Measurements from ENCODE around the gene HYOU1. TPM values are rescaled to one million over a fixed set of nuclear protein-coding genes. Genes with fewer than 3 reads are reported as not detected.

Gene HYOU1
- polyA plus RNA-seq, 1 donor (not counting 4 experiments of a cell fraction or from before 2014, with no cell fraction given), result 119 TPM

DNA sequence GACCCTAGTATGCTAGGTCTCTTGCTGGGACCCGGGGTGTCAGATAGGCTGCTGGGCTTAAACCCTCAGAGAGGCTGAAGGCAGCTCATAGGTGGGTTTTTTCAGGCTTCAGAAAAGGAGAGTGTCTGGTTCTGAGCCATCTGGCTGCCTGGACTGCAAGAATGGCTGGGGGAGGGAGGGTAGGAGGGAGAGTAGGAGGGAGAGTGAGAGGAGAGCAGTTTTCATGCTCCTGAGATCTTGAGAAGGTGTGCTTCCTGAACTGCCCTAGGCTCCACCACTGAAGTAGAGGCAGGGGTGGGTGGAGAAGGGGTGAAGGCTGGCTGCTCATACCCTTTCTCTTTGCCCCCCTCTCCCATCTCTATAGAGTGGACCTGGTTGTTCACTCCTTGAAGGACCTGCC, 32.3 kb upstream of the HYOU1 start:
- no peaks in the 10 kb centered on the region for H3K9me1 ChIP-seq (ENCODE audit: control insufficient read depth, extremely low read depth, insufficient read depth, low read length)
- H3K79me2 ChIP-seq (ENCODE audit: control insufficient read depth, insufficient read depth, low read length), result peaks cover 42% of the 10 kb centered on the region
- no peak overlapping the region for H3K4me3 ChIP-seq (ENCODE audit: control insufficient read depth in 2 of 3, extremely low read depth in 1 of 3, insufficient read depth in 2 of 3, low read depth in 1 of 3, low read length in 3 of 3)
- H3K9ac ChIP-seq (ENCODE audit: control insufficient read depth, extremely low read depth, insufficient read depth, low read length), result no peak overlapping the region
- H4K20me1 ChIP-seq (ENCODE audit: control insufficient read depth, extremely low read depth, insufficient read depth, low read length), result no peaks in the 10 kb centered on the region
- H3K4me2 ChIP-seq (ENCODE audit: control insufficient read depth, extremely low read depth, insufficient read depth, low read depth, low read length), result no peak overlapping the region
- H3K36me3 ChIP-seq (ENCODE audit: control insufficient read depth in 2 of 2, extremely low read depth in 1 of 2, insufficient read depth in 2 of 2, low read length in 2 of 2), result peaks cover 24 to 25% of the 10 kb centered on the region in 2 experiments
- H3K27ac ChIP-seq (ENCODE audit: control insufficient read depth, insufficient read depth, low read length), result no peak overlapping the region
- FAIRE-seq, result no peak
- H3K4me1 ChIP-seq (ENCODE audit: control insufficient read depth, extremely low read depth, insufficient read depth, low read length), result peaks cover 36% of the 10 kb centered on the region
- TF ChIP-seq, protein P1, sequence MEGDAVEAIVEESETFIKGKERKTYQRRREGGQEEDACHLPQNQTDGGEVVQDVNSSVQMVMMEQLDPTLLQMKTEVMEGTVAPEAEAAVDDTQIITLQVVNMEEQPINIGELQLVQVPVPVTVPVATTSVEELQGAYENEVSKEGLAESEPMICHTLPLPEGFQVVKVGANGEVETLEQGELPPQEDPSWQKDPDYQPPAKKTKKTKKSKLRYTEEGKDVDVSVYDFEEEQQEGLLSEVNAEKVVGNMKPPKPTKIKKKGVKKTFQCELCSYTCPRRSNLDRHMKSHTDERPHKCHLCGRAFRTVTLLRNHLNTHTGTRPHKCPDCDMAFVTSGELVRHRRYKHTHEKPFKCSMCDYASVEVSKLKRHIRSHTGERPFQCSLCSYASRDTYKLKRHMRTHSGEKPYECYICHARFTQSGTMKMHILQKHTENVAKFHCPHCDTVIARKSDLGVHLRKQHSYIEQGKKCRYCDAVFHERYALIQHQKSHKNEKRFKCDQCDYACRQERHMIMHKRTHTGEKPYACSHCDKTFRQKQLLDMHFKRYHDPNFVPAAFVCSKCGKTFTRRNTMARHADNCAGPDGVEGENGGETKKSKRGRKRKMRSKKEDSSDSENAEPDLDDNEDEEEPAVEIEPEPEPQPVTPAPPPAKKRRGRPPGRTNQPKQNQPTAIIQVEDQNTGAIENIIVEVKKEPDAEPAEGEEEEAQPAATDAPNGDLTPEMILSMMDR (optimal IDR thresholded peaks at IDR 0.05 in 1 of 3, IDR thresholded peaks at IDR 0.05 in 1 of 3, conservative IDR thresholded peaks at IDR 0.05 in 1 of 3; ENCODE audit: extremely low read depth in 1 of 3, insufficient read depth in 2 of 3, low read length in 3 of 3), result no peak
- TF ChIP-seq EZH2 (IDR thresholded peaks at IDR 0.05; ENCODE audit: low read length), result no peak
- dilution Hi-C loops (cut with MboI; ENCODE audit: extremely low pct_ligation_motif_present, low sequenced_read_pairs), result no loop called here
- no peaks in the 10 kb centered on the region for H3K9me3 ChIP-seq (ENCODE audit: control insufficient read depth, low read depth, low read length)
- no peak overlapping the region for H2AFZ ChIP-seq (ENCODE audit: control insufficient read depth, low read length)
- no peak for DNase-seq (ENCODE audit: low read depth, low spot score)
- H3K27me3 ChIP-seq (ENCODE audit: control insufficient read depth, extremely low read depth, insufficient read depth, low read length), result no peaks in the 10 kb centered on the region

DNA sequence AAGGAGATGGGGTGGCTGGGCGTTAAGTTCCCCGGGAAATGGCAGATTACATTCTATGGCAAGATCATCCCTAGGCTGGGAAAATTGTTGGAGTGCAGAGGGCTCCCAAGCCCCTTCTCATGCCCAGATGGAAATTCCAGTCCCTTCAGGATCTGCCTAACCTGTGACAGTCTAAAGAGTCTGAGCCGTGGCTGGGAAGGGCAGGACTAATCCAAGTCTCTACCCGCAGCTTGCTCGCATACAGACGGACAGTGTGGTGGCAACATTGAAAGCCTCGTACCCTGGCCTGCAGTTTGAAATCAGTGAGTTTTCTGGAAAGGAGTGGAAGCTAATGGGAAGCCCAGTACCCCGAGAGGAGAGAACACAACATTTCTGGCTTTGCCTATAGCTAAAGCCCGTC, 31.4 kb upstream of the HYOU1 start:
- dilution Hi-C loops (cut with MboI; ENCODE audit: extremely low pct_ligation_motif_present, low sequenced_read_pairs), result no loop called here
- no peaks in the 10 kb centered on the region for H4K20me1 ChIP-seq (ENCODE audit: control insufficient read depth, extremely low read depth, insufficient read depth, low read length)
- H3K27ac ChIP-seq (ENCODE audit: control insufficient read depth, insufficient read depth, low read length), result no peak overlapping the region
- H3K9me3 ChIP-seq (ENCODE audit: control insufficient read depth, low read depth, low read length), result no peaks in the 10 kb centered on the region
- FAIRE-seq, result no peak
- TF ChIP-seq, protein P1 (optimal IDR thresholded peaks at IDR 0.05 in 1 of 3, IDR thresholded peaks at IDR 0.05 in 1 of 3, conservative IDR thresholded peaks at IDR 0.05 in 1 of 3; ENCODE audit: extremely low read depth in 1 of 3, insufficient read depth in 2 of 3, low read length in 3 of 3), result no peak
- no peak for TF ChIP-seq EZH2 (IDR thresholded peaks at IDR 0.05; ENCODE audit: low read length)
- no peaks in the 10 kb centered on the region for H3K9me1 ChIP-seq (ENCODE audit: control insufficient read depth, extremely low read depth, insufficient read depth, low read length)
- peaks cover 32% of the 10 kb centered on the region for H3K79me2 ChIP-seq (ENCODE audit: control insufficient read depth, insufficient read depth, low read length)
- H3K9ac ChIP-seq (ENCODE audit: control insufficient read depth, extremely low read depth, insufficient read depth, low read length), result no peak overlapping the region
- no peak overlapping the region for H3K4me3 ChIP-seq (ENCODE audit: control insufficient read depth in 2 of 3, extremely low read depth in 1 of 3, insufficient read depth in 2 of 3, low read depth in 1 of 3, low read length in 3 of 3)
- H3K27me3 ChIP-seq (ENCODE audit: control insufficient read depth, extremely low read depth, insufficient read depth, low read length), result no peaks in the 10 kb centered on the region
- H3K4me1 ChIP-seq (ENCODE audit: control insufficient read depth, extremely low read depth, insufficient read depth, low read length), result peaks cover 33% of the 10 kb centered on the region
- no peak overlapping the region for H2AFZ ChIP-seq (ENCODE audit: control insufficient read depth, low read length)
- H3K36me3 ChIP-seq (ENCODE audit: control insufficient read depth in 2 of 2, extremely low read depth in 1 of 2, insufficient read depth in 2 of 2, low read length in 2 of 2), result peaks cover 24 to 25% of the 10 kb centered on the region in 2 experiments
- no peak for DNase-seq (ENCODE audit: low read depth, low spot score)
- no peak overlapping the region for H3K4me2 ChIP-seq (ENCODE audit: control insufficient read depth, extremely low read depth, insufficient read depth, low read depth, low read length)
